HG03139 (cell line): ENCODE results near the gene IL32.
"Not testable (repeated sequence)": the region's sequence is repeated elsewhere in the genome, so short reads cannot be mapped to it uniquely, and the experiment has no call there.

Experiments
- ATAC-seq: cut with Tn5 transposase; IDR thresholded peaks from one replicate; pipeline ENCODE4 v1.9.1; 2021; ENCODE audit not compliant: unreplicated experiment

The IL32 gene

GRCh38 chr16:3069146-3069545 is 3.7 kb downstream of the IL32 start:
- not testable (repeated sequence) for ATAC-seq

DNA sequence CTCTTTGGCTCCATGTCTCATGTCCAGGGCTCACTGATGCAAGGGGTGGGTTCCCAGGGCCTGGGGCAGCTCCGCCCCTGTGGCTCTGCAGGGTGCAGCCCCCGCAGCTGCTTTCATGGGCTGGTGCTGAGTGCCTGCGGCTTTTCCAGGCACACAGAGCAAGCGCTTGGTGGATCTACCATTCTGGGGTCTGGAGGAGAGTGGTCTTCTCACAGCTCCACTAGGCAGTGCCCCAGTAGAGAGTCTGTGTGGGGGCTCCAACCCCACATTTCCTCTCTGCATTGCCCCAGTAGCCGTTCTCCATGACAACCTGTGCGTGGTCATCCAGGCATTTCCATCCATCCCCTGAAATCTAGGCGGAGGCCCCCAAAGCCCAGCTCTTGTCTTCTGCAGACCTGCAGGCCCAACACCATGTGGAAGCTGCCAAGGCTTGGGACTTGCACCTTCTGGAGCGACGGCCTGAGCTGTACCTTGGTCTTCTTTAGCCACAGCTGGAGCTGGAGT is 5.2 kb downstream of the IL32 start:
- ATAC-seq: no peak

- ATAC-seq: no peak
These were observed 6.2 kb downstream of the IL32 start for GRCh38 chr16:3071655-3072054.

DNA sequence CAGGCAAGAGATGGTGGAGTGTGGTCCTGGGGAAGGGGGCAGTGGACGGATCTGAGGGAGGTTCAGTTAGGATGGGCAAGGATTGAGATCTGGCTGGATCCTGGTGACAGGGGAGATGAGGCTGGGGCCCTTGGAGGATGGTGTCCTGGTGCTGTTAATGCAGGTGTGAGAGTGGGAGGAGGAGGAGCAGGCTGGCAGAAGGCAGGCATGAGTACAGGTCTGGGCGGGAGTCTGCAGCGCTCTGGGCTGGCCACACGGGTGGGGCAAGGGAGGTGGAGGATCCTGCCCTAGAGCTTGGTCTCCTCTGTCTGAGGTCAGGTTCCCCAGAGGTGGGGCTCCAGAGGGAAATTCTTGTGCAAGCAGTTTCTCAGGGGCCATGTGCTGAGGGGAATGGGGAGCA is 6.7 kb downstream of the IL32 start:
- ATAC-seq: not testable (repeated sequence)

DNA sequence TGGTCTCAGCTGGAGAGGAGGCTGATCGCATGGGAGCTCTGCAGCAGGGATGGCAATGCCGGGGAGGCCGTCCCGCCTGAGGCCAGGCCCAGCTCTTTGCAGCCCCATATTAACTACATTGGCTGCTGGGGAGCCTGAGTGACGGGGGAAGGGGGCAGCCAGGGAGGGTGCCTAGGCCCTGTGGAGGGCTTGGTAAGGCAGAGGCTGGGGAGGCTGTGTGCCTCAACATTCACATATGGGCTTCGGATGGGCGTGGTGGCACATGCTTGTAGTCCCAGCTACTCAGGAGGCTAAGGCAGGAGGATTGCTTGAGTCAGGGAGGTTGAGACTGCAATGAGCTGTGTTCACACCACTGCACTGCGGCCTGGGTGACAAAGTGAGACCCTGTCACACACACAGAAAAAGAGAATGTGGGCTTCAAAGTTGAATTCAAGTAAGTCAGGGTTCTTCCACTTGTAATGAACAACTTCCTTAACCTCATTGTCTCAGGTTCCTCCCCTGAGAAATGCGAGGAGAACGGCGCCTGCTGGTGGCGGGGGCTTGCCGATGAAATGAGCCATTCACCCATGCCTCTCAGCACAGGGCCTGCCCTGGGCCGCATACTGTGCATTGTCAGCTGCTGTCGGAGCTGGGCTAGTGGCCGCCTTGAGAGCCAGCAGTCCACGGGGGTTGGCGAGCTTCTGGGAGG is 7.3 kb downstream of the IL32 start:
- ATAC-seq: not testable (repeated sequence)

- ATAC-seq: no peak
These were observed 8.0 kb downstream of the IL32 start for GRCh38 chr16:3073448-3073847.

- ATAC-seq: no peak
These were observed 9.6 kb downstream of the IL32 start for GRCh38 chr16:3074860-3075522.

DNA sequence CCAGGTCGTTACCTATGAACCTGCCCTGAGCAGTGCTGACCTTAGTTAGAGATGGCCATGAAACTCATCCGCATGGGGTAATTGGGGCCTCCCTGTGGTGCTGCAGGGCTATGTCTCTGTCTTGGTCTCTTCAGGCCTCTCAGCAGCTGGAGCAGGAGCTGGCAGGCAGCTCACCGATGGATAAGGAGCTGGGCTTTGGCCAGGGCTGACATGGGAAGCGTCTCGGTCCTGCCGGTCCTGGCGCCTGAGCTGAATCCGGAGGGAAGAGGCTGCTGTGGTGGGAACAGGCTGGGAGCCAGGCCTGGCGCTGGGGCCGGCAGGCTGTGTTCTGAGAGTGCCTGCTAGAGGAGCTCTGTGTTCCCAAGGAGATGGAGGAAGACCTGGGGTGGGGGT is 10.1 kb downstream of the IL32 start:
- ATAC-seq: no peak

DNA sequence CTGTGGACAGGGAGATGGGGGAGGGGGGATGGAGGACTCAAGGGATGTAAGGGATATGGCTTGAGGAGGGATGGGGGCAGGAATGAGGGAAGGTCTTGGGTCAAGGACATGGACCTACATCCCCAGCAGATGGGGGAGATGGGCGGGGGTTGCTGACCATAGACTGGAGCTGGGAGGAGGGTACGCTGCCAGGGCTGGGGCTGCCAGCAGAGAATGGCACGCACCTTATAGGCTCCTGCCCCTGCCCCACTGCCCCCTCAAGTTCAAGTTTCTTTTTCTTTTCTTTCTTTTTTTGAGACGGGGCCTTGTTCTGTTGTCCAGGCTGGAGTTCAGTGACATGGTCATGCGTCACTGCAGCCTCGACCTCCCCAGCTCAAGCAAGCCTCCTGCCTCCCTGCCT is 10.5 kb downstream of the IL32 start:
- ATAC-seq: not testable (repeated sequence)

GRCh38 chr16:3076577-3076976 is 11.1 kb downstream of the IL32 start:
- no peak for ATAC-seq

DNA sequence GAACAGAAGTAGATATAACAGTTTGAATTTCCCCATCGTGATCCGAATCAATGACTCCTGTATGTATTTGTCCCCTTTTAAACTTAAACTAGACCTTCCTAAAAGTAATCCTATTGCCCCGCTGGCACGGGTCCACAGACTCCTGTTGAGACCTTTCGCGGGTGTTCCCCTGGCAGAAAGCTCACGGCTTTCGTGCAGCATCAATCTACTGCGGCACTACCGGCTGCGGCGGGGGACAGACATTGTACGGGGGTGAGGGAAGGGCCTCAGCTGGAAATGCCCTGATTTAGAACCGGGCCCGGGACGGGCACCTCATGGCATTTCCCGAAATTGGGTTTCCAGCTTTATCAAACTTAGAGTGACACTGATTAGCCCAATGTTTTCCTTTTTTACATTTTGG is 14.6 kb downstream of the IL32 start:
- ATAC-seq: no peak

- not testable (repeated sequence) for ATAC-seq
These were observed 16.5 kb downstream of the IL32 start for GRCh38 chr16:3081957-3082356.

- not testable (repeated sequence) for ATAC-seq
These were observed 18.0 kb downstream of the IL32 start for GRCh38 chr16:3083408-3083807.

- no peak for ATAC-seq
These were observed 19.1 kb downstream of the IL32 start for GRCh38 chr16:3084491-3084890.

DNA sequence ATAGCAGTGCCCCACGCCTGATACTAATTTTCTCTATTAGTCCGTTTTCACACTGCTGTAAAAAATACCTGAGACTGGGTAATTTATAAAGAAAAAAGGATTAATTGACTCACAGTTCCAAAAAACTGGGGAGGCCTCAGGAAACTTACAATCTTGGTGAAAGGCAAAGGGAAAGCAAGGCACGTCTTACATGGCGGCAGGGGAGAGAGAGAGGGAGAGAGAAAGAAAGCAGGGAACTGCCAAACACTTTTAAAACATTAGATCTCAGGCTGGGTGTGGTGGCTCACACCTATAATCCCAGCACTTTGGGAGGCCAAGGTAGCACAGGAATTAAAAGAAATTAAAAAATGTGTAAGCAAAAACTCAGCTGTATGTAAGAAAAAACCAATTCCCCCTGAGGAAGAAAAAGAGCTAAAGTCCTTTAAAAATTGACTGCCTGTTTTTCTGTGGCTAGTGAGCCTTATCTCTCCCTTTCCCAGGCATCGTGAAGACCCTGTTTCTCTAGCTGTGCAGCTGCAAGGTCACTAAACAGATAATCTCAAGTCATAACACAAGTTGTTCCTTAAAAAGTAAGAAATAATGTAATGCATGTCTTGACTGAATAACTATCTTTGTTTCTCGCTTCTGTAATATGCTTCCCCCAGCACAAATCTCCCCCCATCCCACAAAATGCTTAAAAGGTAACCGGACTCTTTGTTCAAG is 19.7 kb downstream of the IL32 start:
- ATAC-seq: no peak

DNA sequence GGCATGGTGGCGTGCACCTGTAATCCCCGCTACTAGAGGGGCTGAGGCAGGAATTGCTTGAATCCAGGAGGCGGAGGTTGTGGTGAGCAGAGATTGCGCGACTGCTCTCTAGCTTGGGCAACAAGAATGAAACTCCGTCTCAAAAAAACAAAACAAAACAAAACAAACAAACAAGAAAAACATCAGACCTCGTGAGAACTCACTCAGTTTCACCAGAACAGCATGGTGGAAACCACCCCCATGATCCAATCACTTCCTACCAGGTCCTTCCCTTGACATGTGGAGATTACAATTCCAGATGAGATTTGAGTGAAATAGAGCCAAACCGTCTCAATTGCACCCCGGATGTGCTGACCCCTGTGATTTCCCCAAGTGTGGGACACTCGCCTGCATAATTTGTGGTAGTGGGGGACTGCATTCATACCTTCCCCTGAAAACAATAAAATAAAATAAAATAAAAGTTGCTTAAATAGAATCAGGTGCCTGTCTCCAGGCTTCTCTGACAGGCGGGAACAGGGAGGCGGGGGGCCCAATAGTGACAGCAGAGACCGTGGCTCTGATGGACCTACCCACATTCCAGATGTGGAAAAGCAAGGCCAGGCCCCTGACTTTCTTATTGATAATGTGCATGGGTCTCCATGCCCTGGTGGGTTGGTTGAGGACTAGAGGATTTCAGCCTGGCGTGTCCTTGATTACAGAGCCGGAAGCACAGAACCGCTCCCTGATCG is 20.6 kb downstream of the IL32 start:
- no peak for ATAC-seq

- no peak for ATAC-seq
These were observed 21.3 kb downstream of the IL32 start for GRCh38 chr16:3086596-3087242.

DNA sequence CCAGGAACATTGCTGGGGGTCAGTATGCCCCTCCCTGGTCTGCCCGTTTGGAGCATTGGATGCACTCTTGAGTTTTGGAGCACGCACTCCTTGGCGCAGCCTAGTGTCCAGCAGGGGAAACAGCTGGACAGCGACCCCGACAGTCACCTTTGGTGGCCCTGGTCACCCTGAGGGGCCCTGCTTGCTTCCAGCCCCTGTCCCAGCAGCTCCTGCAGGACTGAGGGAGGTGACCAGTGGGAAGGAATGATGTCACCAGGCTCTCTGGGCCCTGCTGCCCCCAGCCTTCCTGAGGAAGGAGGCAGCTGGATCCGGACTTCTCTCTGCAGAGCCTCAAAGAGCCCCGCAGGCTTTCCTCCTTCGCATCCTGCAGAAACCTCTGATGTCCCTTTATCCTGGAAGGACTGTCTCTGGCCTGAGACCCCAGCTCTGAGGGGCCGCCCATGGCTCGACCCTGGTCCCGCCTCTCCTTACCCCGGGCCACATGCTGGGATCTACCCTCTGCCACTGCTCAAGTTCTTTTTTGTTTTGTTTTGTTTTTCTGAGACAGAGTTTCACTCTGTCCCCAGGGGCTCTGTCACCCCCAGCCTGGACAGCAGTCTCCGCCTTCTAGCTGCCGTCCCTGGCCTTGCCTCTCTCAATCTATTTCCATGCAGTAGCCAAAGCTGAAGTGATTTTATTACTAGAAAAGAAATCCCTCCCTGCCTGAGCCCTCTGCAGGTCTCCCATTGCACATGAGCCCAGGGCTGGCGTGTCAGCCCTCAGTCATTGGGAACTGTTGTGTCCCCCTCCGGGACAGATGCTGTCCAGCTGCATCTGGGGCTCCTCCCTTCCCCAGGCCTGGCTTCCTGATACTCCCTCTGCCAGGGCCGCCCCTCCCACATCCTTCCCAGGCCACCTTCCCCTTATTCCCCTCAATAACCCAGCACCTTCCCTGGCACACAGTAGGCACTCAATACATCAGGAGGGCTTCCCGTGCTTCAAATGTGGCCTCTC is 22.1 kb downstream of the IL32 start:
- ATAC-seq: no peak

DNA sequence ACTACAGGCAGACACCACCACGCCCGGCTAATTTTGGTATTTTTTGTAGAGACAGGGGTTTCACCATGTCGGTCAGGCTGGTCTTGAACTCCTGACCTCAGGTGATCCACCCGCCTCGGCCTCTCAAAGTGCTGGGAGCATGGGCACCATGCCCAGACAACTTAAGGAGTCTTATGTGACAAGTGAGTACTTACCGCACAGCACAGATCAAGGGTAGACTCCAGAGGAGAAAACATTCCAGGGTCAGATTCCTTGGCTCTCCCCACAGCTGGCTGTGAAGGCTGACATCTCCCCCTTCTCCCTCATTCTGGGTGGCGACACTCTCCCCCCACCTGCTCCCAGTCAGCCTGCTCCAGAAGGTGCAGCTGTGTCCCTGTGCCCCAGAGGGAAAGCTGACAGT is 23.0 kb downstream of the IL32 start:
- ATAC-seq: no peak
